GM23248 (cell line): Measurements from ENCODE around the gene BCAR1. TPM values are rescaled to one million over a fixed set of nuclear protein-coding genes. Genes with fewer than 3 reads are reported as not detected.

Experiments
- DNase-seq: peaks from one replicate; pipeline ENCODE4 v3.0.0-alpha.2; 2015
- H2AFZ ChIP-seq: fragments of 200-600 bp; sonication (generic); 2 replicates; pipeline ENCODE4 v1.6.1; 2016; ENCODE audit warnings: antibody characterized with exemption
- H3F3A ChIP-seq: fragments of 200-600 bp; sonication (generic); 2 replicates; pipeline ENCODE4 v1.6.1; 2016; ENCODE audit warnings: mild to moderate bottlenecking, antibody characterized with exemption, mixed run types; ENCODE audit not compliant: insufficient read depth
- H3K27ac ChIP-seq: fragments of 200-600 bp; sonication (generic); 2 replicates; pipeline ENCODE4 v1.5.1; 2016; ENCODE audit warnings: mild to moderate bottlenecking
- H3K27me3 ChIP-seq: fragments of 200-600 bp; sonication (generic); replicated peaks from 2 replicates; pipeline ENCODE4 v1.6.1; 2016; ENCODE audit warnings: mild to moderate bottlenecking; ENCODE audit not compliant: insufficient read depth
- H3K36me3 ChIP-seq: fragments of 200-600 bp; sonication (generic); 2 replicates; pipeline ENCODE4 v1.6.1; 2016; ENCODE audit warnings: low read depth, mild to moderate bottlenecking
- H3K4me1 ChIP-seq: fragments of 200-600 bp; sonication (generic); 2 replicates; pipeline ENCODE4 v1.6.1; 2016; ENCODE audit warnings: mild to moderate bottlenecking; ENCODE audit not compliant: insufficient read depth
- H3K4me2 ChIP-seq: fragments of 200-600 bp; sonication (generic); one replicate; pipeline ENCODE4 v1.6.1; 2016; ENCODE audit warnings: mild to moderate bottlenecking; ENCODE audit not compliant: unreplicated experiment
- H3K4me3 ChIP-seq: fragments of 200-600 bp; sonication (generic); 2 replicates; pipeline ENCODE4 v1.5.1; 2016; ENCODE audit warnings: mild to moderate bottlenecking
- H3K79me2 ChIP-seq: fragments of 200-600 bp; sonication (generic); 2 replicates; pipeline ENCODE4 v1.6.1; 2016; ENCODE audit warnings: mild to moderate bottlenecking; ENCODE audit not compliant: insufficient read depth
- H3K9ac ChIP-seq: fragments of 200-600 bp; sonication (generic); 2 replicates; pipeline ENCODE4 v1.6.1; 2016; ENCODE audit warnings: mild to moderate bottlenecking
- H3K9me2 ChIP-seq: fragments of 200-600 bp; sonication (generic); 2 replicates; pipeline ENCODE4 v1.6.1; 2016; ENCODE audit warnings: mixed run types, mild to moderate bottlenecking, moderate library complexity; ENCODE audit not compliant: insufficient read depth
- H3K9me3 ChIP-seq: fragments of 200-600 bp; sonication (generic); one replicate; pipeline ENCODE4 v1.6.1; 2017; ENCODE audit warnings: low read depth
- H4K20me1 ChIP-seq: fragments of 200-600 bp; sonication (generic); 2 replicates; pipeline ENCODE4 v1.6.0; 2016; ENCODE audit not compliant: insufficient read depth
- EZH2 ChIP-seq: fragments of 200-600 bp; sonication (generic); IDR thresholded peaks from 2 replicates; pipeline ENCODE4 v1.6.1; 2018; ENCODE audit warnings: antibody characterized with exemption, mild to moderate bottlenecking; ENCODE audit not compliant: insufficient read depth, poor library complexity, severe bottlenecking
- EZH2phosphoT487 ChIP-seq: fragments of 200-600 bp; sonication (generic); IDR thresholded peaks from 2 replicates; pipeline ENCODE4 v1.6.1; 2018; ENCODE audit warnings: antibody characterized with exemption, moderate library complexity, mild to moderate bottlenecking, low read depth; ENCODE audit not compliant: insufficient read depth
- WGBS, 2 experiments: methylation state at CpG; one replicate each; pipeline ENCODE4 v1.1.6; 2015 to 2017; ENCODE audit warnings: low lambda C conversion rate in 2 of 2, low coverage in 1 of 2; ENCODE audit errors: missing lambda C conversion rate in 2 of 2; 5-methylcytosine and 5-hydroxymethylcytosine counted together
- in situ Hi-C: fragments of 300-500 bp; cut with MboI; formaldehyde crosslinking; loops from 2 replicates; pipeline ENCODE4 v1.15.0; 2020
- polyA plus RNA-seq: library from polyadenylated mRNA; unstranded; fragments of >200 nt; fragmentation: Nextera tagmentation; extraction: Ambion mirVana; gene quantifications from 2 replicates; pipeline ENCODE4 v1.2.1, GENCODE V29; 2016
- total RNA-seq: library from RNA; depleted of rRNA; stranded (reverse); fragments of >200 nt; shearing (Covaris generic); gene quantifications from 2 replicates; pipeline ENCODE4 v1.2.3, GENCODE V29; 2014

Gene BCAR1
- total and polyA plus RNA-seq, 2 experiments from 2014 or later: 52.9 to 87.0 TPM

GRCh38 chr16:75238132-75238852 is 13.1 kb downstream of the BCAR1 start:
- Histone ChIP-seq H3K36me3 (peaks cover 10% of the 10 kb centered on the region; the same call in 1 of the 2 replicates), H2AFZ (no peak overlapping the region), H3K4me3 (0 out of 2 replicates have a peak overlapping the region, but pooled peaks have one; percentile 34), H3K9ac (peak overlapping the region; percentile 91), H3K27me3 (no peaks in the 10 kb centered on the region), H3F3A (peaks cover 12% of the 10 kb centered on the region; the same call in 1 of the 2 replicates), H4K20me1 (no peaks in the 10 kb centered on the region), H3K27ac (peak overlapping the region; percentile 99), H3K79me2 (peaks cover 98% of the 10 kb centered on the region), H3K4me1 (peaks cover 28% of the 10 kb centered on the region), H3K4me2 (peak overlapping the region; percentile 67), H3K9me2 (no peaks in the 10 kb centered on the region), H3K9me3 (no peaks in the 10 kb centered on the region)
- DNase-seq: peak; percentile 98
- in situ Hi-C loops: no loop called here
- TF ChIP-seq EZH2 (no peak), EZH2phosphoT487 (no peak)
- WGBS, 2 experiments: 7 to 18% methylated on average over 16 to 25 of the region's 25 CpGs

DNA sequence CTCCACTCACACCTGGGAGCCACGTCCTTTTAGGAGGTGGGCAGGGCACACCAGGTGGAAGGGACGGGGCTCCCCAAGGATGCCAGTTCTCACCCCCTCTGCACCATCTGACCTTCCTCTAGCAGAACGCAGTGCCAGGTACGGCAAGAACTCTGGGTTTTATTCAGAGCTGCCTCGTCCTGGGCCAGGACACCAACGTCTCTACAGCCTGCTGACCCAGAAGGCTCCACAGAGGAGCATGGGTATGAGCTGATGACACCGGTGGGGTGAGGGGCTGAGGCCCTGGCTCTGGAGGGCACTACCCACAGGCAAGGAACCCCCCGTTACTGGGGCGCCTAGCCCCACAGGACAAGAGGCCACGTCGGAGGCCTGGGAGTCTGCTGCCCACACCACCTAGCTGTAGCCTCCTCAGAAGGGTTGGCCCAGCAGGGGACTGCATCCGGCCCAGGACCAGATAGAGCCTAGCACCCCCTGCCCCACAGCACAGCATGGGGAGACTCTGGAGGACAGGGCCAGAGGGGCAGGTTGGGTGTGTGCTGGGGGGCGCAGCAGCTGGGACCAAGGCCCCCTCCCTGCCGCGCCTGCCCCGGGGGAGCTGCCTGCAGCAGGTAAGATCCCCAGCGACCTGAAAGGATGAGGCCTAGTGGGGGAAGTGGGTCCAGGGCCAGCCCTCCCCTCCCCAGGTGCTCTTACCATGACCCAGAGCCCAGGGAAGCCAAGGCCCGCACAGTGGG is 13.9 kb downstream of the BCAR1 start:
- Histone ChIP-seq H3K9ac (peak overlapping the region; percentile 91), H3K4me1 (peaks cover 27% of the 10 kb centered on the region), H4K20me1 (no peaks in the 10 kb centered on the region), H3K9me3 (no peaks in the 10 kb centered on the region), H3K27me3 (no peaks in the 10 kb centered on the region), H3K79me2 (peaks cover 98% of the 10 kb centered on the region), H3K36me3 (peaks cover 17% of the 10 kb centered on the region; the same call in 1 of the 2 replicates), H3K4me3 (no peak overlapping the region), H3K9me2 (no peaks in the 10 kb centered on the region), H3K27ac (peak overlapping the region; percentile 99), H3F3A (peaks cover 18% of the 10 kb centered on the region; the same call in 1 of the 2 replicates), H3K4me2 (no peak overlapping the region), H2AFZ (no peak overlapping the region)
- no peak for DNase-seq
- in situ Hi-C loops: no loop called here
- no peak for TF ChIP-seq EZH2
- no peak for TF ChIP-seq EZH2phosphoT487
- 82 to 84% methylated on average over 18 of the region's 18 CpGs for WGBS, 2 experiments

DNA sequence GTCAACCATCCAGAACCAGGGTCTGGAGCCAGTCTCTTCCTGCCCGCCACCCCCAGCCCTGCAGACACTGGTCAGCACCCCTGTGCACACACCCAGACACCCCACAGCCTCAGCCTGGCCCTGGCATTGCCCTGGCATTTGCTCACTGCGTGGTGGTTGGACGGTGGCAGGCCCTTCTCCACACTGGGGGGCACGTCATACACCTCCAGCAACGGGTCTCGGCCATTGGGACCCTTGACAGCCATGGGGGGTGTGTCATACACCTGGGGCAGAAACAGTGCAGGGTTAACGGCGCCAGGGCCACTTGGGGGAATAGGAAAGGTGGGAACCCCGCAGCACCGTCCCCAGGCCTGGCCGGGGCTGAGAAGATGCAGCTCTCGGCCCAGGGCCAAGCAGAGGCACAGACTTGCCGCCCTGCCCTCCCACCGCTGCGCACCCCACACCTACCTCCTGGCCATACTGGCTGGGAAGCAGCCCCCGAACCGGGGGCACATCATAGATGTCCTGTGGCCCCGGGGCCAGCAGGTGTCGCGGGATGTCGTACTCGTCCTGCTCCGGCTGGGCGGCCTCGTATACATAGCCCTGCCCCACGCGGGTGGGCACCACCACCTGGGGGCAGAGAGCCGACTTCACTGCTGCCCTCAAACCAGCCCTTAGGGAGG is 14.6 kb downstream of the BCAR1 start:
- no peaks in the 10 kb centered on the region for H3K9me3 ChIP-seq
- no peaks in the 10 kb centered on the region for H3K9me2 ChIP-seq
- H3K9ac ChIP-seq: peak overlapping the region; percentile 91; the same call in 1 of the 2 replicates
- TF ChIP-seq EZH2phosphoT487 (no peak), EZH2 (no peak)
- no peak overlapping the region for H3K27ac ChIP-seq
- peaks cover 23% of the 10 kb centered on the region; the same call in 1 of the 2 replicates for H3F3A ChIP-seq
- WGBS, 2 experiments: 94 to 95% methylated on average over 26 to 27 of the region's 28 CpGs
- H4K20me1 ChIP-seq: no peaks in the 10 kb centered on the region
- no peaks in the 10 kb centered on the region for H3K27me3 ChIP-seq
- in situ Hi-C loops: no loop called here
- no peak overlapping the region for H3K4me3 ChIP-seq
- no peak overlapping the region for H3K4me2 ChIP-seq
- no peak for DNase-seq
- no peak overlapping the region for H2AFZ ChIP-seq
- peaks cover 98% of the 10 kb centered on the region for H3K79me2 ChIP-seq
- H3K4me1 ChIP-seq: peaks cover 27% of the 10 kb centered on the region
- H3K36me3 ChIP-seq: peaks cover 23% of the 10 kb centered on the region; the same call in 1 of the 2 replicates

DNA sequence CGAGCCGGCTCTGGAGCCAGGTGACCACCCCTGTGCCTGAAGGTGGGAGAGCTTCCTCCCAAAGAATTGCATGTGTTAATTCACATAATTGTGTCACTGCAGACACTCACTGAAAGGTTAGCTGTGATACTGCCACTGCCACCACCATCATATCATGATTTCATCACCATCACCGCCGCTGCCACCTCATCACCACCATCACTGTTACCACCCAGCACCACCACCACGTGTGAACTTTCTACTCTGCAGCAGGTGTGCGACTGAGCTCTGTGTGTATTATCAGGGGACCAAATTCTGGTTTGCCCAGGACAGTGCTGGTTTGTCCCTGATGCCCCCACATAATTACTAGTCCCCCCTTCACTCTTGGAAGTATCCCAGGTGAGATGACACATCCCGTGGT is 15.2 kb downstream of the BCAR1 start:
- H3K36me3 ChIP-seq: peaks cover 23% of the 10 kb centered on the region; the same call in 1 of the 2 replicates
- 89 to 94% methylated on average over 7 of the region's 7 CpGs for WGBS, 2 experiments
- no peak for TF ChIP-seq EZH2
- no peak for TF ChIP-seq EZH2phosphoT487
- H3F3A ChIP-seq: peaks cover 23% of the 10 kb centered on the region; the same call in 1 of the 2 replicates
- H3K4me2 ChIP-seq: no peak overlapping the region
- peaks cover 98% of the 10 kb centered on the region for H3K79me2 ChIP-seq
- no peak overlapping the region for H2AFZ ChIP-seq
- no peak for DNase-seq
- no peaks in the 10 kb centered on the region for H3K9me3 ChIP-seq
- H3K4me1 ChIP-seq: peaks cover 27% of the 10 kb centered on the region
- H3K9me2 ChIP-seq: no peaks in the 10 kb centered on the region
- no peak overlapping the region for H3K4me3 ChIP-seq
- H3K27me3 ChIP-seq: no peaks in the 10 kb centered on the region
- in situ Hi-C loops: no loop called here
- no peak overlapping the region for H3K27ac ChIP-seq
- H4K20me1 ChIP-seq: no peaks in the 10 kb centered on the region
- H3K9ac ChIP-seq: no peak overlapping the region
